Astrocyte (in vitro differentiated cells and primary cell): ENCODE results near the gene ESRP2.

Source experiments
- CTCF ChIP-seq: IDR thresholded peaks from 2 replicates; pipeline ENCODE4 v1.5.1; 2011; ENCODE audit warnings: low read depth, mild to moderate bottlenecking, inconsistent platforms, low read length, moderate library complexity; ENCODE audit not compliant: insufficient read depth
- EZH2 ChIP-seq: IDR thresholded peaks from 2 replicates; pipeline ENCODE4 v1.6.1; 2012; ENCODE audit warnings: mild to moderate bottlenecking, low read length, inconsistent platforms; ENCODE audit not compliant: insufficient read depth

- no peak for TF ChIP-seq CTCF
- no peak for TF ChIP-seq EZH2
Measured at GRCh38 chr16:68179855-68180254, 56.1 kb downstream of the ESRP2 start.
